H54 (cell line): ENCODE data around the gene SLC29A4.
"Not testable (repeated sequence)": the region's sequence is repeated elsewhere in the genome, so short reads cannot be mapped to it uniquely, and the experiment has no call there.

Source experiments
- DNase-seq: peaks from one replicate; pipeline ENCODE4 v3.0.0; 2011; ENCODE audit warnings: low spot score, mixed read lengths; ENCODE audit not compliant: insufficient read length
- FAIRE-seq: peaks from 3 replicates; lab custom pipeline; 2011; peaks lifted over from hg19 to GRCh38; lab: Jason Lieb, UNC
- POLR2A ChIP-seq: IDR thresholded peaks from 2 replicates; pipeline ENCODE4 v1.6.1; 2011; ENCODE audit warnings: low read depth, mild to moderate bottlenecking, low read length

The SLC29A4 gene

DNA sequence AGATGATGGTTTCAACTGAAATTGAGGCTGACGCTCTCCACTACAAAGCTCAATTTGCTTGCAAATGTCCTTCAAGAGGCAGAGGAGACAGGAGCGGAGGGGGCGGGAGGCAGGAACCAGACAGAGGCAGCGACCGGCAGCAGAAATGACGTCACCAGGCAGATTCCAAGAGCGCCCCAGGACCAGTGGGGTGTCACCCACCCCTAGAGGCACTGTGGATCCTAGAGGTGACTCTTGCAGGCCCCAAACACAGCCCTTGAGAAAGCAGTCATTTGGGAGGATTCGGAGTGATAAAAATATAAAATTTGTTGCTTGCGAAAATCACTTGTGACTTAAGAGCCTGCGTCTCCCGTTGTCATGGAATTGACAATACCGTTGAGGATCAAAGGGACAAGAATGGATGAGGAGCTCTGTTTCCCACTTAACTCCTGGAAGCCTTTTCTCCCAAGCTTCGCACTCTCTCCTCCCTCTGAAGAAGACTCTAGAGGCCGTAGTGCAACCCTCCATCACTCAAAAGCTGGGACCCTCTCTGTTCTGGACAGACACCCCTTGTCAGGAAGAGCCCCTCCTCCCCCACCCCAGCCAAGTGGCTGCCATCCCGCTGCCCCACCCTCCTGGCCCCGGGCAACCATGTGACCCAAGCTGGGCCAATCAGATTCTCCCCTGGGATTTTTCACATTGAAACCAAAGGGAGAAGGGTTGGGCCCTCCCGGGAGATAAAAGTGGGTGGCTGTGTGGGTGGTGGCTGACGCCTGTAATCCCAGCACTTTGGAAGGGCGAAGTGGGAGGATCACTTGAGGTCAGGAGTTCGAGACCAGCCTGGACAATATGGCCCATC is 16.3 kb upstream of the SLC29A4 start:
- no peak for TF ChIP-seq POLR2A
- DNase-seq (no peak), FAIRE-seq (no peak)

DNA sequence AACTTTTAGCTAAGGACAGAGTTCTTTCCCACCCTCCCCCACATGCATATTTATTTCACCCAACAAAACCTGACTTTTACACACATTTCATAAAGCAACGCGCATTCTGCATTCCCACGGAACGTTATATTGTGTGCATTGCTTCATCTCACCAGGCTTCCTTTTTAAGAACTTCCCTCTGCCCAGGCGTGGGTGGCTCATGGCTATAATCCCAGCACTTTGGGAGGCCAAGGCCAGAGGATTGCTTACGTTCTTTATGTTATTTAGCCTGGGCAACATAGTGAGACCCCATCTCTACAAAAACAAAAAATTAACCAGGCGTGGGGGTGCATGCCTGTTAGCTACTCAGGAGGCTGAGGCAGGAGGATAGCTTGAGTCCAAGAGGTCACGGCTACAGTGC is 14.9 kb upstream of the SLC29A4 start:
- FAIRE-seq, DNase-seq: not testable (repeated sequence)

GRCh38 chr7:5269992-5270657 is 12.6 kb upstream of the SLC29A4 start:
- not testable (repeated sequence) for FAIRE-seq, DNase-seq

GRCh38 chr7:5270788-5271187 is 12.0 kb upstream of the SLC29A4 start:
- TF ChIP-seq POLR2A: no peak
- FAIRE-seq: no peak
- DNase-seq: no peak

DNA sequence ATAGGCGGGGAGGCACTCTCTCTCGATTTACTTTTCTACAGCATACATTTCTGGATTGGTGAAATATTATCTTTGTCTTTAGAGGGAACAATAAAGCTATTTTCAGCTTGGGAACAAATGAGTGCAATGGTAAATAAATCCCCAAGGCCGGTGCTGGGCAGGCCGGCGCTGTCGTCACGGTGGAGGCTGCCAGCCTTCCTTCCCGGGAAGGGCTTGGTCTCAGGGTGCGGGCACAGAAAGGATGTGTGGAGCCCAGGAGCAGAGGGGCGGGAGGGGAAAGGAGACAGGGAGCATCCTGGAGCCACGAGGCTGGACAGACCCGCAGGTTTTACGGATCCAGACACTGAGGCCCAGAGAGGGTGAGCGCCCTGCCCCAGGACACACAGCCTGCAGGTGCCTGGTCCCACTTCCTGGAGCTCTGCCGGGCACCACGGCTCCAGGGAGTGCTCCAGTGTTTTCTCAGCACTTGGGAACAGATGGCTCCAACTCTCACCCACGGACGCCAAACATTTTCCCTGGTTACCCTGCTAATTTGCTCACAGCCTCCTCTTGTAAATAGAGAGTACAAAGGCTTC is 8.8 kb upstream of the SLC29A4 start:
- FAIRE-seq, DNase-seq: not testable (repeated sequence)

- DNase-seq (no peak), FAIRE-seq (no peak)
- TF ChIP-seq POLR2A: no peak
These were observed 8.3 kb upstream of the SLC29A4 start for GRCh38 chr7:5274441-5274840.

DNA sequence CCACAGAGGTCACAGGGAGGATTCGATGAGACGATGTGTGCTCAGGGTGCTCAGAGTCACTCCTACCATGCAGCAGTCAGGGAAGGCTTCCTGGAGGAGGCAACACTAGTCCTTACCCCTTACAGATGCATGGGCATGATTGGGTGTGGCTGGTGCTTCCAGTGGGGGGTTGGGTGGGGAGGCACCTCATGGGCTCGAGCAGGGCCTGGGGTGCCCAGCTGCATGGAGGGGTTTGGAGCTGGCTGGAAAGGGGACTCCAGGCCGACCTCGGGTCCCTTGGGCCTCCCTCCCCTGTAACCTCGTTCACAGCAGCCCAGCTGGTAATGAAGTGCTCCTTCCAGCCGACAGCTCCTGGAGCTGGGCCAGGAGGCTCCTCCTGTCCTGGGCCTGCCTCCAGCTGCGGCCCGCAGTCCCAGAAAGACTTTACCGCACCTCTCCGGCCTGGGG is 7.7 kb upstream of the SLC29A4 start:
- FAIRE-seq, DNase-seq: not testable (repeated sequence)

DNA sequence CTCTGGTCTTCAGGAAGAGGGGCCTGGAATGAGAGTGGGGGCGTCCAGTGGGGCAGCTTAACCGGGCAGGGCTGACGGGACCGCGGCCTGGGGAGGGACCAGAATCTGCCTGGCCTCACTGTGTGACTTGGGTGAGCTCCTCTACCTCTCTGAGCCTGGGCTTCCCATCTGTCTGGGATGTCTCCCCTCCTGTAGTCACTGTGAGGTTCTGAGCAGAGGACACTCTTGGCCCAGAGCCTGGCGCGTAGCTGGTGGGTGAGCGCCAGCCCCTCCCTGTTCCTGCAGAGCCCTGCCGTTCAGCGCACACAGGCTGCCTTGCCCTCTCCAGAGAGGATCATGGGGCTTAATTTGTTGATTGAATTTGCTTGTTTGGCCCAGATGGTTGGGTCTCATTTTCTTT is 7.2 kb upstream of the SLC29A4 start:
- not testable (repeated sequence) for FAIRE-seq, DNase-seq

- not testable (repeated sequence) for FAIRE-seq
These were observed 6.6 kb upstream of the SLC29A4 start for GRCh38 chr7:5276123-5276522.

GRCh38 chr7:5276611-5277010 is 6.1 kb upstream of the SLC29A4 start:
- no peak for TF ChIP-seq POLR2A
- DNase-seq: no peak
- no peak for FAIRE-seq

More at GRCh38 chr7:5276123-5276522, 6.6 kb upstream of the SLC29A4 start:
- DNase-seq: not testable (repeated sequence)

- no peak for DNase-seq
- no peak for FAIRE-seq
- no peak for TF ChIP-seq POLR2A
These were observed 4.0 kb upstream of the SLC29A4 start for GRCh38 chr7:5278766-5279165.

DNA sequence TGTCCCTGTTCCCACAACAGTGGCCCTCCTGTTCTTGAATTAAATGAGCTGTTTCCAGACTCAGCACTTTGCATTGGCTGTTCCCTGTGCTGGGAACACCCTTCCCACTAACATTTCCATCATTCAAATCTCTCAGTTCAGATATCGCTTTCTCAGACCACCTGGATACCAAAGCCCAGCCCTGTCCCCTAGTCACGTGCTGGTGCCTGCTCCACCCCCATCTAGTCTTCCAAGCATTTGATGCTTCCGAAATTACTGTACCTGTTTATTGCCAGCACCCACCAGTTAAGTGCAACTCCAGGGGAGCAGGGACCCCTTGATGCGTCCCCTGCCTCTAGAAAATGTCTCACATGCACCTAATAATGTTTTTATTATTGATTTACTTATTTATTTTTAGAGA is 3.0 kb upstream of the SLC29A4 start:
- DNase-seq: no peak
- no peak for FAIRE-seq
- no peak for TF ChIP-seq POLR2A

GRCh38 chr7:5281598-5282500 is 894 bp upstream of the SLC29A4 start:
- DNase-seq, FAIRE-seq: not testable (repeated sequence)
